ENCODE data around the gene TRIO. TPM values are rescaled to one million over a fixed set of nuclear protein-coding genes. Genes with fewer than 3 reads are reported as not detected.

TRIO gene
- total RNA-seq, 2 experiments from 2014 or later: 9.2 to 11.3 TPM

GRCh38 chr5:14141764-14142163, 1.4 kb upstream of the TRIO start:
- Mint-ChIP-seq H3K4me3 (no peak overlapping the region), H3K4me1 (peaks cover 7% of the 10 kb centered on the region), H3K27me3 (peaks cover 42% of the 10 kb centered on the region), H3K27ac (no peak overlapping the region), H3K9me3 (ENCODE audit: low read depth) (no peaks in the 10 kb centered on the region), H3K36me3 (ENCODE audit: low read depth) (no peaks in the 10 kb centered on the region)
- ATAC-seq: no peak
- ChIA-PET CTCF (no interaction called here), POLR2A (no interaction called here)
- intact Hi-C loops (cut with DNase I, micrococcal nuclease): loop anchor here (1.0 to 10.0 kb wide), 6 partner anchors 123 to 726 kb away; partner anchors contain the start of gene OTULIN (in 2 of the 2)
- no peak for DNase-seq

- Mint-ChIP-seq H3K4me3 (peak overlapping the region; percentile 71), H3K27me3 (peaks cover 40% of the 10 kb centered on the region), H3K36me3 (ENCODE audit: low read depth) (no peaks in the 10 kb centered on the region), H3K27ac (peak overlapping the region; percentile 16), H3K4me1 (peaks cover 7% of the 10 kb centered on the region), H3K9me3 (ENCODE audit: low read depth) (no peaks in the 10 kb centered on the region)
- ATAC-seq: no peak
- DNase-seq: no peak
- ChIA-PET POLR2A (no interaction called here), CTCF (interaction anchor here (0.7 kb wide), 1 partner anchor 126 kb away, joined by 3 read pairs; no protein-coding TSS in a partner anchor)
- intact Hi-C loops (cut with DNase I, micrococcal nuclease): loop anchor here (1.0 to 10.0 kb wide), 6 partner anchors 122 to 725 kb away; partner anchors contain the start of gene OTULIN (in 2 of the 2)
Measured at GRCh38 chr5:14142202-14142826, 828 bp upstream of the TRIO start.

- DNase-seq: no peak
- ATAC-seq: no peak
- ChIA-PET POLR2A (no interaction called here), CTCF (no interaction called here)
- H3K4me1 Mint-ChIP-seq: peaks cover 7% of the 10 kb centered on the region
- H3K9me3 Mint-ChIP-seq (ENCODE audit: low read depth): no peaks in the 10 kb centered on the region
- no peak overlapping the region for H3K4me3 Mint-ChIP-seq
- no peaks in the 10 kb centered on the region for H3K36me3 Mint-ChIP-seq (ENCODE audit: low read depth)
- peaks cover 37% of the 10 kb centered on the region for H3K27me3 Mint-ChIP-seq
- intact Hi-C loops (cut with DNase I, micrococcal nuclease): loop anchor here (1.0 to 10.0 kb wide), 7 partner anchors 34 to 724 kb away; partner anchors contain the start of gene OTULIN (in 2 of the 2)
- H3K27ac Mint-ChIP-seq: no peak overlapping the region
Measured at GRCh38 chr5:14143546-14143840, 351 bp downstream of the TRIO start.

DNA sequence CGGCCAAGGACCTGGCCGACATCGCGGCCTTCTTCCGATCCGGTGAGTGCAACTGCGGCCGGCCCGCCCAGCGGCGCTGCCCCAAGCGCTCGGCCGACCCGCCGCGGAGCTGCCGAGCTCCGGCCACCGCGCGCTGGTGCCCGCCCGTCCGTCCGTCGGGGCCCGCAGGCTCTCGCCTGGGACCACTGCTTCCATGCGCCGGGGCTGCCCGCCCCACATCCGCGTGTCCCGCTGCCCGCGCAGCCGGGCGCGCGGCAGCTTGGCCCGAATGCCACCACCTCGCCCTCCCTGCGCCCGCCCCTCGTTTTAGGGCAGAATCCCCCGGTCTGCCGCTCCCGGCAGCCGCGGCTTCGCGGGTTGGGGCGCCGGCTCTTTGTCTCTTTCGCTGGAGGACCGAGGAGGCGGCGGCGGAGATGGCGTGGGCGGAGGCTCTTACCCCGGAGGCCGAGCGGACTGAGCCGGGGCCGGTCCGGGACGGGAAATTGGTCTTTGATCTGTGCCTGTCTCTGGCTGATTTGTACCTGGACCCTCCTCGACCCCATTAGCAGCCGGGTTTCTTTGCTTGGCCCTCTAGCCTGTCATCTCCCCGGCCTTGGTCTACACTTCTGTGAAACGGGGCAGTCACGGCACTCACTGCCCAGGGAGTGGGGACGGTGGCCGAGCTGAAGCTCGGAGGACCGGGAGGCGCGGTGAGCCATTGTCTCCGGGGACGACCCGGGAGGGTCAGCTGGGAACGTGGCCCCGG, 871 bp downstream of the TRIO start:
- H3K27ac Mint-ChIP-seq: no peak overlapping the region
- DNase-seq (peak; percentile 64), ATAC-seq (no peak)
- H3K4me3 Mint-ChIP-seq: peak overlapping the region; percentile 75
- CTCF ChIA-PET: no interaction called here
- no peaks in the 10 kb centered on the region for H3K9me3 Mint-ChIP-seq (ENCODE audit: low read depth)
- peaks cover 7% of the 10 kb centered on the region for H3K4me1 Mint-ChIP-seq
- POLR2A ChIA-PET: no interaction called here
- H3K27me3 Mint-ChIP-seq: peaks cover 33% of the 10 kb centered on the region
- intact Hi-C loops (cut with DNase I, micrococcal nuclease): loop anchor here (1.0 to 10.0 kb wide), 8 partner anchors 35 to 723 kb away; partner anchors contain the start of genes OTULIN (in 2 of the 2) and OTULINL (in 1 of the 2)
- H3K36me3 Mint-ChIP-seq (ENCODE audit: low read depth): no peaks in the 10 kb centered on the region

GRCh38 chr5:14144586-14145434, 1.7 kb downstream of the TRIO start:
- intact Hi-C loops (cut with DNase I, micrococcal nuclease): loop anchor here (1.0 to 10.0 kb wide), 6 partner anchors 36 to 722 kb away; partner anchors contain the start of genes OTULIN (in 1 of the 2) and OTULINL (in 1 of the 2)
- peak overlapping the region; percentile 75 for H3K4me3 Mint-ChIP-seq

GRCh38 chr5:14145435-14146334, 2.5 kb downstream of the TRIO start:
- Mint-ChIP-seq H3K4me1 (peaks cover 7% of the 10 kb centered on the region), H3K27me3 (peaks cover 41% of the 10 kb centered on the region), H3K36me3 (ENCODE audit: low read depth) (no peaks in the 10 kb centered on the region), H3K27ac (no peak overlapping the region), H3K4me3 (peak overlapping the region; percentile 75), H3K9me3 (ENCODE audit: low read depth) (no peaks in the 10 kb centered on the region)
- intact Hi-C loops (cut with DNase I, micrococcal nuclease): loop anchor here (1.0 to 10.0 kb wide), 4 partner anchors 36 to 519 kb away; partner anchors contain the start of genes OTULIN (in 1 of the 2) and OTULINL (in 1 of the 2)
- ChIA-PET CTCF (interaction anchor here (0.7 kb wide), 1 partner anchor 503 kb away, joined by 3 read pairs; no protein-coding TSS in a partner anchor), POLR2A (interaction anchor here (0.6 kb wide), 1 partner anchor 27 kb away, joined by 3 read pairs; no protein-coding TSS in a partner anchor)
- ATAC-seq (no peak), DNase-seq (no peak)

More at GRCh38 chr5:14144586-14145434, 1.7 kb downstream of the TRIO start:
- CTCF ChIA-PET: interaction anchor here (0.7 kb wide), 1 partner anchor 504 kb away, joined by 3 read pairs; no protein-coding TSS in a partner anchor
- peaks cover 35% of the 10 kb centered on the region for H3K27me3 Mint-ChIP-seq
- POLR2A ChIA-PET: interaction anchor here (0.6 kb wide), 1 partner anchor 26 kb away, joined by 3 read pairs; no protein-coding TSS in a partner anchor
- no peaks in the 10 kb centered on the region for H3K36me3 Mint-ChIP-seq (ENCODE audit: low read depth)
- DNase-seq (peak; percentile 60), ATAC-seq (peak; percentile 72)
- no peak overlapping the region for H3K27ac Mint-ChIP-seq
- H3K9me3 Mint-ChIP-seq (ENCODE audit: low read depth): no peaks in the 10 kb centered on the region
- peaks cover 7% of the 10 kb centered on the region for H3K4me1 Mint-ChIP-seq

DNA sequence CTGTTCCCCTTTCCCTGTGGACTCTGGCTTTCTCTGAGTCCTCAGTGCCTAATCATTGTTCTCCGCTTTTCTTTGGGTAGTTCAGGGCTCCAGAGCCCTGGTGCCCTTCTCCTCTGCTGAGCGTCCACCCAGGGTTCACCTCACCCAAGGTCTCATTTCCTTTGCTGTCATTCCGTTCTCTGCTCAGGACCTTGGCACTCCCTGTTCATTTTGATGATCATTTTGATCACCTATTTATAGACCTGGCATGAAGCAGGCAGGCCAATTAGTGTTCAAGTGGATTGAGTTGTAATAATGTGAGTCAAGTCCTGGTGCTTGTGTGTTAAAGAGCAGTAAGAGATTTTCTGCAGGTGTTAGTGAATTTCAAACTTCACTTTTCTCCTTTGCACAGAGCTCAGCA, 3.6 kb downstream of the TRIO start:
- ChIA-PET POLR2A (no interaction called here), CTCF (no interaction called here)
- Mint-ChIP-seq H3K27me3 (peaks cover 42% of the 10 kb centered on the region), H3K4me3 (no peak overlapping the region), H3K27ac (no peak overlapping the region), H3K9me3 (ENCODE audit: low read depth) (no peaks in the 10 kb centered on the region), H3K36me3 (ENCODE audit: low read depth) (no peaks in the 10 kb centered on the region), H3K4me1 (peaks cover 7% of the 10 kb centered on the region)
- intact Hi-C loops (cut with DNase I, micrococcal nuclease): loop anchor here in 1 of 2 experiments (10.0 kb wide), 2 partner anchors 118 to 518 kb away; partner anchors contain the start of gene OTULIN
- ATAC-seq (no peak), DNase-seq (no peak)

DNA sequence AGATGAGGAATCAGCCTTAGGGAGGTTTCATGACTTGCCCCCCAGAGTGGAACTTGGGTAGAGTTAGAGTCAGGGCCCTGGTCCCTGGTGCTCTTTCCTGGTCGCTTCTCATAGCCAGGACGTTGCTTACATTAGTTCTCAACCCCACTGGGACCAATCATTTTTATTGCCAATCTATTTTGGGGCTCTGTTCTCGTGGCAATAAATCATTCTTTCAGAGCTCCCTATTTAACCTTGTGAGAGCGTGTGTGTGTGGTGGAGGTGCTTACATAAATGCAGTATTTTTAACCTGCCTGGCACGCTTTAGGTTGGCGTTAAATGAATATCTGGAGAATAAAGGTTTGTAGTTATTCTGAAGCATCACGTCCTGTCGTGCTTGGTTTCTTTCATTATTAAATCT, 4.1 kb downstream of the TRIO start:
- H3K4me3 Mint-ChIP-seq: no peak overlapping the region
- DNase-seq (no peak), ATAC-seq (no peak)
- no peaks in the 10 kb centered on the region for H3K9me3 Mint-ChIP-seq (ENCODE audit: low read depth)
- ChIA-PET POLR2A (no interaction called here), CTCF (interaction anchor here (1.1 kb wide), 1 partner anchor 8 kb away, joined by 3 read pairs; no protein-coding TSS in a partner anchor)
- H3K36me3 Mint-ChIP-seq (ENCODE audit: low read depth): no peaks in the 10 kb centered on the region
- no peak overlapping the region for H3K27ac Mint-ChIP-seq
- H3K4me1 Mint-ChIP-seq: peaks cover 6% of the 10 kb centered on the region
- H3K27me3 Mint-ChIP-seq: peaks cover 37% of the 10 kb centered on the region
- intact Hi-C loops (cut with DNase I, micrococcal nuclease): loop anchor here in 1 of 2 experiments (10.0 kb wide), 2 partner anchors 118 to 518 kb away; partner anchors contain the start of gene OTULIN

GRCh38 chr5:14148483-14148882, 5.3 kb downstream of the TRIO start:
- Mint-ChIP-seq H3K36me3 (ENCODE audit: low read depth) (no peaks in the 10 kb centered on the region), H3K27ac (no peak overlapping the region), H3K4me3 (no peak overlapping the region), H3K27me3 (peaks cover 35% of the 10 kb centered on the region), H3K4me1 (peaks cover 2% of the 10 kb centered on the region), H3K9me3 (ENCODE audit: low read depth) (no peaks in the 10 kb centered on the region)
- ChIA-PET CTCF (no interaction called here), POLR2A (no interaction called here)
- no peak for DNase-seq
- intact Hi-C loops (cut with DNase I, micrococcal nuclease): loop anchor here in 1 of 2 experiments (10.0 kb wide), 2 partner anchors 116 to 516 kb away; partner anchors contain the start of gene OTULIN
- no peak for ATAC-seq
